Stimulated activated naive CD4-positive, alpha-beta T cell (primary cell): ENCODE results near the gene RAET1G.
"Not testable (repeated sequence)": the region's sequence is repeated elsewhere in the genome, so short reads cannot be mapped to it uniquely, and the experiment has no call there.

Experiments used
- DNase-seq, 6 experiments: peaks; one replicate each; lab custom pipeline; 2025; lab: John Stamatoyannopoulos, UW

RAET1G gene

GRCh38 chr6:149897015-149897697, 25.8 kb downstream of the RAET1G start:
- no peak for DNase-seq

- no peak for DNase-seq
Measured at GRCh38 chr6:149896491-149896890, 26.4 kb downstream of the RAET1G start.

- DNase-seq: peak in 4 of 6 experiments; percentile 14 to 53 (median 40)
Measured at GRCh38 chr6:149895833-149896271, 27.1 kb downstream of the RAET1G start.

GRCh38 chr6:149895048-149895590, 27.8 kb downstream of the RAET1G start:
- DNase-seq: no peak

GRCh38 chr6:149891864-149892263, 31.1 kb downstream of the RAET1G start:
- DNase-seq: not testable (repeated sequence)

GRCh38 chr6:149891259-149891658, 31.7 kb downstream of the RAET1G start:
- DNase-seq: no peak

- DNase-seq: no peak
Measured at GRCh38 chr6:149890629-149891045, 32.3 kb downstream of the RAET1G start.

- DNase-seq: no peak
Measured at GRCh38 chr6:149889326-149889725, 33.6 kb downstream of the RAET1G start.

- no peak for DNase-seq
Measured at GRCh38 chr6:149888659-149889058, 34.3 kb downstream of the RAET1G start.

GRCh38 chr6:149888093-149888492, 34.8 kb downstream of the RAET1G start:
- DNase-seq: no peak

GRCh38 chr6:149887343-149887742, 35.6 kb downstream of the RAET1G start:
- no peak for DNase-seq

GRCh38 chr6:149885888-149886287, 37.0 kb downstream of the RAET1G start:
- DNase-seq: no peak

- DNase-seq: no peak
Measured at GRCh38 chr6:149884617-149885016, 38.3 kb downstream of the RAET1G start.

- no peak for DNase-seq
Measured at GRCh38 chr6:149884215-149884614, 38.7 kb downstream of the RAET1G start.

- no peak for DNase-seq
Measured at GRCh38 chr6:149881860-149882259, 41.1 kb downstream of the RAET1G start.

GRCh38 chr6:149881066-149881766, 41.7 kb downstream of the RAET1G start:
- no peak for DNase-seq

GRCh38 chr6:149877659-149878058, 45.3 kb downstream of the RAET1G start:
- no peak for DNase-seq

- DNase-seq: no peak
Measured at GRCh38 chr6:149876241-149876933, 46.5 kb downstream of the RAET1G start.

GRCh38 chr6:149872233-149872632, 50.7 kb downstream of the RAET1G start:
- DNase-seq: no peak

GRCh38 chr6:149871182-149871581, 51.7 kb downstream of the RAET1G start:
- no peak for DNase-seq

GRCh38 chr6:149869275-149869892, 53.5 kb downstream of the RAET1G start:
- DNase-seq: no peak
